Activated T-helper 9 cell treated with anti-CD3 and anti-CD28 coated beads, Interleukin-2, amount 50 U/mL, for 16 hours (primary cell): ENCODE results near the gene PIGK.
"Not testable (repeated sequence)": the region's sequence is repeated elsewhere in the genome, so short reads cannot be mapped to it uniquely, and the experiment has no call there.

ENCODE experiments used
- DNase-seq: peaks from one replicate; pipeline ENCODE4 v3.0.0-alpha.2; 2020; ENCODE audit warnings: low read depth

The PIGK gene

GRCh38 chr1:77219166-77219887, at the start of gene PIGK:
Gene PIGK, minus strand, starts transcription at chr1:77219430. Its CDS starts 28 bp downstream, at chr1:77219402.
- peak; percentile 79 for DNase-seq

GRCh38 chr1:77267035-77267434, 47.8 kb upstream of the PIGK start:
- DNase-seq: no peak

- DNase-seq: no peak
Observed at GRCh38 chr1:77265180-77265579, 46.0 kb upstream of the PIGK start.

GRCh38 chr1:77263708-77264107, 44.5 kb upstream of the PIGK start:
- DNase-seq: no peak

- no peak for DNase-seq
Observed at GRCh38 chr1:77253211-77253610, 34.0 kb upstream of the PIGK start.

- no peak for DNase-seq
Observed at GRCh38 chr1:77250126-77250525, 30.9 kb upstream of the PIGK start.

- DNase-seq: no peak
Observed at GRCh38 chr1:77245830-77246229, 26.6 kb upstream of the PIGK start.

- no peak for DNase-seq
Observed at GRCh38 chr1:77239311-77239710, 20.1 kb upstream of the PIGK start.

- no peak for DNase-seq
Observed at GRCh38 chr1:77238462-77238861, 19.2 kb upstream of the PIGK start.

GRCh38 chr1:77234943-77235342, 15.7 kb upstream of the PIGK start:
- DNase-seq: no peak

GRCh38 chr1:77234096-77234495, 14.9 kb upstream of the PIGK start:
- DNase-seq: no peak

- no peak for DNase-seq
Observed at GRCh38 chr1:77232829-77233228, 13.6 kb upstream of the PIGK start.

GRCh38 chr1:77230051-77230450, 10.8 kb upstream of the PIGK start:
- DNase-seq: no peak

GRCh38 chr1:77228836-77229235, 9.6 kb upstream of the PIGK start:
- no peak for DNase-seq

- no peak for DNase-seq
Observed at GRCh38 chr1:77227381-77227780, 8.2 kb upstream of the PIGK start.

GRCh38 chr1:77222496-77222895, 3.3 kb upstream of the PIGK start:
- no peak for DNase-seq

- no peak for DNase-seq
Observed at GRCh38 chr1:77220687-77221463, 1.6 kb upstream of the PIGK start.

GRCh38 chr1:77218477-77219165, 609 bp downstream of the PIGK start:
- no peak for DNase-seq

GRCh38 chr1:77204043-77204442, 15.2 kb downstream of the PIGK start:
- DNase-seq: not testable (repeated sequence)

GRCh38 chr1:77202751-77203150, 16.5 kb downstream of the PIGK start:
- no peak for DNase-seq

- no peak for DNase-seq
Observed at GRCh38 chr1:77200806-77201205, 18.4 kb downstream of the PIGK start.

- no peak for DNase-seq
Observed at GRCh38 chr1:77200293-77200692, 18.9 kb downstream of the PIGK start.

- DNase-seq: no peak
Observed at GRCh38 chr1:77197351-77197750, 21.9 kb downstream of the PIGK start.
